ENCODE results near the gene ABCC4. TPM values are rescaled to one million over a fixed set of nuclear protein-coding genes. Genes with fewer than 3 reads are reported as not detected.

Gene ABCC4
- total and polyA plus RNA-seq, 2 experiments from 2014 or later: 4.3 to 12.2 TPM

GRCh38 chr13:95100525-95101433, 200.5 kb downstream of the ABCC4 start:
- DNase-seq (ENCODE audit: low spot score) (no peak), ATAC-seq (no peak)
- Mint-ChIP-seq H3K36me3 (ENCODE audit: low read depth) (peaks cover 12% of the 10 kb centered on the region; the same call in 2 of the 3 replicates), H3K9me3 (peaks cover 5% of the 10 kb centered on the region), H3K4me3 (no peak overlapping the region), H3K27ac (no peak overlapping the region), H3K27me3 (ENCODE audit: insufficient read depth, low read depth, poor library complexity) (peaks cover 2% of the 10 kb centered on the region), H3K4me1 (no peaks in the 10 kb centered on the region)
- H3K36me3 ChIP-seq (ENCODE audit: insufficient read depth): no peaks in the 10 kb centered on the region; the same call in 1 of the 2 replicates
- peaks cover 4% of the 10 kb centered on the region; the same call in 1 of the 2 replicates for H3K4me1 ChIP-seq (ENCODE audit: insufficient read depth)
- no peak overlapping the region for H2AFZ ChIP-seq
- no peak overlapping the region for H3K4me3 ChIP-seq
- no peaks in the 10 kb centered on the region for H3K9me2 ChIP-seq (ENCODE audit: insufficient read depth)
- no peaks in the 10 kb centered on the region for H3K27me3 ChIP-seq (ENCODE audit: insufficient read depth)
- H4K20me1 ChIP-seq (replicated peaks; ENCODE audit: insufficient read depth): no peaks in the 10 kb centered on the region
- H3K4me2 ChIP-seq: no peak overlapping the region
- no peak overlapping the region for H3K27ac ChIP-seq (ENCODE audit: low read depth)
- H3K79me2 ChIP-seq (replicated peaks; ENCODE audit: insufficient read depth): no peaks in the 10 kb centered on the region
- H3F3A ChIP-seq (replicated peaks; ENCODE audit: low read depth): no peaks in the 10 kb centered on the region
- TF ChIP-seq ZNF462 (CRISPR knock-in tag; IDR thresholded peaks at IDR 0.05) (no peak), ZNF114 (CRISPR knock-in tag; IDR thresholded peaks at IDR 0.05) (no peak), ETS1 (IDR thresholded peaks at IDR 0.05) (no peak), ZNF331 (CRISPR knock-in tag; IDR thresholded peaks at IDR 0.05; ENCODE audit: low read depth) (no peak), EZH2phosphoT487 (IDR thresholded peaks at IDR 0.05; ENCODE audit: unreplicated experiment) (no peak), STAT1 (IDR thresholded peaks at IDR 0.05; ENCODE audit: unreplicated experiment) (no peak), EZH2 (IDR thresholded peaks at IDR 0.05; ENCODE audit: low read depth, unreplicated experiment) (no peak), JUNB (IDR thresholded peaks at IDR 0.05; ENCODE audit: unreplicated experiment) (no peak), CTCF (conservative IDR thresholded peaks at IDR 0.05; ENCODE audit: low read depth in 2 of 2) (no peak), REST (IDR thresholded peaks at IDR 0.05; ENCODE audit: unreplicated experiment) (no peak), POLR2AphosphoS5 (IDR thresholded peaks at IDR 0.05; ENCODE audit: low read depth) (no peak)
